ENCODE data around the gene CNTNAP4. TPM values are rescaled to one million over a fixed set of nuclear protein-coding genes. Genes with fewer than 3 reads are reported as not detected.

CNTNAP4 gene
- total RNA-seq, 4 donors from 2014 or later = not detected

DNA sequence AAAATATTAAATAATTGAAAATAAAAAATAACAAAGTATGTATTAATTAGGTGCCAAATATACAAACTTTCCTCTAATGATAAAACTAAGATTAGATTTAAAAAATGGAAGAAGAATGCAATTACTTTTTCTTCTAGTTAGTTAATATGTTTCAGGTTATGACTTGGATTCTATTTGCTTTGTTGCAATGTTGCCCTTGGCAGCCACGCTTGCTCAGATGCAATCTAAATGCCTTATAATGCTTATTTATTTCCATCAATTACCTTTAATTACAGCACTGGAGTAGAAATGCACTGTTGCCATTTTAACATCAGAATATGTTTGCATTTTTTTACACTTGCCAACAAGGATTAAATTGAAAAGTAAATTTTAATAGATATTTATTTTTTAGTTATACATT lies 263.9 kb downstream of the CNTNAP4 start:
- Histone ChIP-seq H3K4me3 (no peak overlapping the region), H3K9me3 (no peaks in the 10 kb centered on the region), H3K27me3 (no peaks in the 10 kb centered on the region), H3K27ac (no peak overlapping the region), H3K36me3 (no peaks in the 10 kb centered on the region), H3K4me1 (no peaks in the 10 kb centered on the region)
- in situ Hi-C loops (cut with MboI; ENCODE audit: low pct_ligation_motif_present in 1 of 4, low pct_unique_long_range_greater_than_20kb in 1 of 4, low sequenced_read_pairs in 3 of 4) (no loop called here), intact Hi-C loops (cut with DNase I; ENCODE audit: low total_unique reads) (no loop called here)
- no peak for TF ChIP-seq POLR2AphosphoS5 (IDR thresholded peaks at IDR 0.05)
- no peak for TF ChIP-seq POLR2A (IDR thresholded peaks at IDR 0.05)
- TF ChIP-seq, protein P1, sequence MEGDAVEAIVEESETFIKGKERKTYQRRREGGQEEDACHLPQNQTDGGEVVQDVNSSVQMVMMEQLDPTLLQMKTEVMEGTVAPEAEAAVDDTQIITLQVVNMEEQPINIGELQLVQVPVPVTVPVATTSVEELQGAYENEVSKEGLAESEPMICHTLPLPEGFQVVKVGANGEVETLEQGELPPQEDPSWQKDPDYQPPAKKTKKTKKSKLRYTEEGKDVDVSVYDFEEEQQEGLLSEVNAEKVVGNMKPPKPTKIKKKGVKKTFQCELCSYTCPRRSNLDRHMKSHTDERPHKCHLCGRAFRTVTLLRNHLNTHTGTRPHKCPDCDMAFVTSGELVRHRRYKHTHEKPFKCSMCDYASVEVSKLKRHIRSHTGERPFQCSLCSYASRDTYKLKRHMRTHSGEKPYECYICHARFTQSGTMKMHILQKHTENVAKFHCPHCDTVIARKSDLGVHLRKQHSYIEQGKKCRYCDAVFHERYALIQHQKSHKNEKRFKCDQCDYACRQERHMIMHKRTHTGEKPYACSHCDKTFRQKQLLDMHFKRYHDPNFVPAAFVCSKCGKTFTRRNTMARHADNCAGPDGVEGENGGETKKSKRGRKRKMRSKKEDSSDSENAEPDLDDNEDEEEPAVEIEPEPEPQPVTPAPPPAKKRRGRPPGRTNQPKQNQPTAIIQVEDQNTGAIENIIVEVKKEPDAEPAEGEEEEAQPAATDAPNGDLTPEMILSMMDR (IDR thresholded peaks at IDR 0.05) = no peak
- TF ChIP-seq EP300 (IDR thresholded peaks at IDR 0.05; ENCODE audit: low read depth) = no peak
- WGBS, 2 donors (ENCODE audit: low coverage in 1 of 2) = 47 to 53% methylated on average over 1 of the region's 1 CpG
- no peak for DNase-seq

DNA sequence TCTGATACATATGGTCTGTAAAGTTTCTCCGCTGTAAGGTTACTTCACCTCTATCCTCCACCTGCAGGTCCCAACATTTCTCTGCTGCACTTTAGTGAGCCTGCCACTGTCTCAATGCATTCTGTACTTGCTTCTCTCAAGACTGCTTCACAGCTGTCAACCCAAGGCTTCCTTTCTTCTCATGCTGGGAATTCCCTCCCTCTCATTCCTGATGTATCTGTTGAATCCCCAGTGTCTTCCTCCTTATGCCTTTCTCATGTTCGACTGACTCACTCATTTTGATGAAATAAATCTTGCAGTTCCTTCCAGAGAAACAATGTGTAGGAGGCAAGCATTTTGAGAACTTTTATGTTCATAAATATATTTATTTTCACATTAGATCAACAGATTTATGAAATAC lies 288.3 kb downstream of the CNTNAP4 start:
- WGBS, 2 donors (ENCODE audit: low coverage in 1 of 2) = 91 to 93% methylated on average over 2 of the region's 2 CpGs
- no peak overlapping the region for H3K4me3 ChIP-seq
- in situ Hi-C loops (cut with MboI; ENCODE audit: low pct_ligation_motif_present in 1 of 4, low pct_unique_long_range_greater_than_20kb in 1 of 4, low sequenced_read_pairs in 3 of 4) = no loop called here
- TF ChIP-seq POLR2A (IDR thresholded peaks at IDR 0.05) = no peak
- TF ChIP-seq, protein P1 (IDR thresholded peaks at IDR 0.05) = no peak
- TF ChIP-seq POLR2AphosphoS5 (IDR thresholded peaks at IDR 0.05) = no peak
- TF ChIP-seq EP300 (IDR thresholded peaks at IDR 0.05; ENCODE audit: low read depth) = no peak
- no peak for DNase-seq
- no peaks in the 10 kb centered on the region for H3K4me1 ChIP-seq
- intact Hi-C loops (cut with DNase I; ENCODE audit: low total_unique reads) = no loop called here
- H3K27ac ChIP-seq = no peak overlapping the region
- H3K9me3 ChIP-seq = no peaks in the 10 kb centered on the region
- no peaks in the 10 kb centered on the region for H3K36me3 ChIP-seq
- no peaks in the 10 kb centered on the region for H3K27me3 ChIP-seq

DNA sequence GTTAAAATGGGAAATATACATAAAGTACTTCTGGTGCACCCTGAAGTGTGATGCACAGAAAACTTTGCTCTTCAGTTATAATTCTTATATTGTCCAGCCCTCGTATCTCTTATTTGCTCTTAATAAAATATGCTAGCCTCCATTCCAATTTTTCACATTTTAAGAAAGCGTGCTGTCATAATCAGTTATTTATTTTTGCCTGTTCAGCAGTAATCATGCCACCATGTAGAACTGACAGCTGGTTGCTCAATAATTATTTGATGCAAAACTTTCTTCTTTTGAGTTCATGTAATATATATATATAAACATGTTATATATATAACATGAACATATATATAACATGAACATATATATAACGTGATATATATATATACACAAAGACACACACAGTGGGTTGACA lies 294.6 kb downstream of the CNTNAP4 start:
- H3K4me3 ChIP-seq = no peak overlapping the region
- TF ChIP-seq POLR2A (IDR thresholded peaks at IDR 0.05) (no peak), EP300 (IDR thresholded peaks at IDR 0.05; ENCODE audit: low read depth) (no peak), POLR2AphosphoS5 (IDR thresholded peaks at IDR 0.05) (no peak)
- TF ChIP-seq, protein P1 (IDR thresholded peaks at IDR 0.05) = no peak
- in situ Hi-C loops (cut with MboI; ENCODE audit: low pct_ligation_motif_present in 1 of 4, low pct_unique_long_range_greater_than_20kb in 1 of 4, low sequenced_read_pairs in 3 of 4) = no loop called here
- H3K27me3 ChIP-seq = no peaks in the 10 kb centered on the region
- H3K9me3 ChIP-seq = no peaks in the 10 kb centered on the region
- intact Hi-C loops (cut with DNase I; ENCODE audit: low total_unique reads) = no loop called here
- H3K36me3 ChIP-seq = no peaks in the 10 kb centered on the region
- no peak for DNase-seq
- no peaks in the 10 kb centered on the region for H3K4me1 ChIP-seq
- 54 to 74% methylated on average over 3 of the region's 3 CpGs for WGBS, 2 donors (ENCODE audit: low coverage in 1 of 2)
- H3K27ac ChIP-seq = no peak overlapping the region

DNA sequence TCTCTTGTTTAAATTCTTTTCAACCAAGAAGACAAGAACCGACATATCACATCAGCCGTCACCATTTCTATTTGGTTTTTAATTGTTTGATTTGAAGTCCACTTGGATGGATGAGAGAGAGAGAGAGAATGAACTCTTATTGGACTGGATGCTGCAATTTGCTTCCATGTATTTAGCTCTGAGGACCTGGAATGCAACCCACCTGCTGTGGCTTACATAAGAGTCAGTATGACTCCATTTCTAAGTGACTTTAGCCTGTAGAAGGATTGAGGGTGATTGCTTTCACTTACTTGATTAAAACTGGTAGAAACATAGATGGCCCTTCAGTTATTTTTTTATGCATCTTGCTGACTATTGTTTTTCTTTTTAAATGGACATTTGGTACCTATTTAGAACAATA lies 296.1 kb downstream of the CNTNAP4 start:
- Histone ChIP-seq H3K9me3 (no peaks in the 10 kb centered on the region), H3K27me3 (no peaks in the 10 kb centered on the region), H3K4me3 (no peak overlapping the region), H3K36me3 (no peaks in the 10 kb centered on the region), H3K27ac (no peak overlapping the region), H3K4me1 (no peaks in the 10 kb centered on the region)
- intact Hi-C loops (cut with DNase I; ENCODE audit: low total_unique reads) (no loop called here), in situ Hi-C loops (cut with MboI; ENCODE audit: low pct_ligation_motif_present in 1 of 4, low pct_unique_long_range_greater_than_20kb in 1 of 4, low sequenced_read_pairs in 3 of 4) (no loop called here)
- no peak for DNase-seq
- WGBS, 2 donors (ENCODE audit: low coverage in 1 of 2) = 93 to 100% methylated on average over 2 of the region's 2 CpGs
- no peak for TF ChIP-seq EP300 (IDR thresholded peaks at IDR 0.05; ENCODE audit: low read depth)
- TF ChIP-seq POLR2AphosphoS5 (IDR thresholded peaks at IDR 0.05) = no peak
- TF ChIP-seq, protein P1 (IDR thresholded peaks at IDR 0.05) = no peak
- TF ChIP-seq POLR2A (IDR thresholded peaks at IDR 0.05) = no peak
